ENCODE data around the gene THUMPD3. TPM values are rescaled to one million over a fixed set of nuclear protein-coding genes. Genes with fewer than 3 reads are reported as not detected.

THUMPD3 gene
- total and polyA plus RNA-seq, 9 of the 15 experiments (the other 6 are each of a cell fraction or from before 2014, with no cell fraction given) = 58.3 to 132 (median 113) TPM

DNA sequence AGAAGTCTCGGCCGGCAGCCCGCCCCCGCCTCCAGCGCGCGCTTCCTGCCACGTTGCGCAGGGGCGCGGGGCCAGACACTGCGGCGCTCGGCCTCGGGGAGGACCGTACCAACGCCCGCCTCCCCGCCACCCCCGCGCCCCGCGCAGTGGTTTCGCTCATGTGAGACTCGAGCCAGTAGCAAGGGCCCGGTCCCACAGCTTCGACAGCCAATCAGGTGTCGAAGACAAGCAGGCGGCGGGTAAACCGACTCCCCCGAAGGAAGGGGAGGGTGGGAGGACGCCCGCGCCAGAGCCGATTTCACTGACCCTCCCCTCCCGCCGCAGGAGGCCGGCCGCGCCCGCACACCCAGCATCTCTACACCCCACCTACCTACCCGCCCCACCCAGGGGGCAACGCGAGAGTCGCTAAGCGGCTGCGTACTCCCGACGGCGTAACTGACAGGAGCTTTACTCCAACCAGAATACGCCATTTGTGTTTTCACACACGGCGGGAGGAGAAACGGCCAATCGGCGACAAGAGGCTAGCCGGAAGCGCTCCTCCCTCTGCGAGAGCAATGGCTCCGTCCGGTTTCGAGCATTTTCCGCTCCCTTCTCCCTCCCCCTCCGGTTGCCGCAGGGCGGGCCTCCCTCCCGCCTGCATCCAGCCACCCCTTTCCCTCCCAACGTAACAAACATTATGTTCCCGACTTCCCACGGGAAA, 33.9 kb downstream of the THUMPD3 start (continued):
- peak; percentile 90 for TF ChIP-seq ETV1 (tag; conservative IDR thresholded peaks at IDR 0.05; ENCODE audit: low read depth)
- TF ChIP-seq, protein P1, sequence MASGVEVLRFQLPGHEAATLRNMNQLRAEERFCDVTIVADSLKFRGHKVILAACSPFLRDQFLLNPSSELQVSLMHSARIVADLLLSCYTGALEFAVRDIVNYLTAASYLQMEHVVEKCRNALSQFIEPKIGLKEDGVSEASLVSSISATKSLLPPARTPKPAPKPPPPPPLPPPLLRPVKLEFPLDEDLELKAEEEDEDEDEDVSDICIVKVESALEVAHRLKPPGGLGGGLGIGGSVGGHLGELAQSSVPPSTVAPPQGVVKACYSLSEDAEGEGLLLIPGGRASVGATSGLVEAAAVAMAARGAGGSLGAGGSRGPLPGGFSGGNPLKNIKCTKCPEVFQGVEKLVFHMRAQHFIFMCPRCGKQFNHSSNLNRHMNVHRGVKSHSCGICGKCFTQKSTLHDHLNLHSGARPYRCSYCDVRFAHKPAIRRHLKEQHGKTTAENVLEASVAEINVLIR (CRISPR knock-in tag; IDR thresholded peaks at IDR 0.05) = peak; percentile 74
- TF ChIP-seq, protein P2, sequence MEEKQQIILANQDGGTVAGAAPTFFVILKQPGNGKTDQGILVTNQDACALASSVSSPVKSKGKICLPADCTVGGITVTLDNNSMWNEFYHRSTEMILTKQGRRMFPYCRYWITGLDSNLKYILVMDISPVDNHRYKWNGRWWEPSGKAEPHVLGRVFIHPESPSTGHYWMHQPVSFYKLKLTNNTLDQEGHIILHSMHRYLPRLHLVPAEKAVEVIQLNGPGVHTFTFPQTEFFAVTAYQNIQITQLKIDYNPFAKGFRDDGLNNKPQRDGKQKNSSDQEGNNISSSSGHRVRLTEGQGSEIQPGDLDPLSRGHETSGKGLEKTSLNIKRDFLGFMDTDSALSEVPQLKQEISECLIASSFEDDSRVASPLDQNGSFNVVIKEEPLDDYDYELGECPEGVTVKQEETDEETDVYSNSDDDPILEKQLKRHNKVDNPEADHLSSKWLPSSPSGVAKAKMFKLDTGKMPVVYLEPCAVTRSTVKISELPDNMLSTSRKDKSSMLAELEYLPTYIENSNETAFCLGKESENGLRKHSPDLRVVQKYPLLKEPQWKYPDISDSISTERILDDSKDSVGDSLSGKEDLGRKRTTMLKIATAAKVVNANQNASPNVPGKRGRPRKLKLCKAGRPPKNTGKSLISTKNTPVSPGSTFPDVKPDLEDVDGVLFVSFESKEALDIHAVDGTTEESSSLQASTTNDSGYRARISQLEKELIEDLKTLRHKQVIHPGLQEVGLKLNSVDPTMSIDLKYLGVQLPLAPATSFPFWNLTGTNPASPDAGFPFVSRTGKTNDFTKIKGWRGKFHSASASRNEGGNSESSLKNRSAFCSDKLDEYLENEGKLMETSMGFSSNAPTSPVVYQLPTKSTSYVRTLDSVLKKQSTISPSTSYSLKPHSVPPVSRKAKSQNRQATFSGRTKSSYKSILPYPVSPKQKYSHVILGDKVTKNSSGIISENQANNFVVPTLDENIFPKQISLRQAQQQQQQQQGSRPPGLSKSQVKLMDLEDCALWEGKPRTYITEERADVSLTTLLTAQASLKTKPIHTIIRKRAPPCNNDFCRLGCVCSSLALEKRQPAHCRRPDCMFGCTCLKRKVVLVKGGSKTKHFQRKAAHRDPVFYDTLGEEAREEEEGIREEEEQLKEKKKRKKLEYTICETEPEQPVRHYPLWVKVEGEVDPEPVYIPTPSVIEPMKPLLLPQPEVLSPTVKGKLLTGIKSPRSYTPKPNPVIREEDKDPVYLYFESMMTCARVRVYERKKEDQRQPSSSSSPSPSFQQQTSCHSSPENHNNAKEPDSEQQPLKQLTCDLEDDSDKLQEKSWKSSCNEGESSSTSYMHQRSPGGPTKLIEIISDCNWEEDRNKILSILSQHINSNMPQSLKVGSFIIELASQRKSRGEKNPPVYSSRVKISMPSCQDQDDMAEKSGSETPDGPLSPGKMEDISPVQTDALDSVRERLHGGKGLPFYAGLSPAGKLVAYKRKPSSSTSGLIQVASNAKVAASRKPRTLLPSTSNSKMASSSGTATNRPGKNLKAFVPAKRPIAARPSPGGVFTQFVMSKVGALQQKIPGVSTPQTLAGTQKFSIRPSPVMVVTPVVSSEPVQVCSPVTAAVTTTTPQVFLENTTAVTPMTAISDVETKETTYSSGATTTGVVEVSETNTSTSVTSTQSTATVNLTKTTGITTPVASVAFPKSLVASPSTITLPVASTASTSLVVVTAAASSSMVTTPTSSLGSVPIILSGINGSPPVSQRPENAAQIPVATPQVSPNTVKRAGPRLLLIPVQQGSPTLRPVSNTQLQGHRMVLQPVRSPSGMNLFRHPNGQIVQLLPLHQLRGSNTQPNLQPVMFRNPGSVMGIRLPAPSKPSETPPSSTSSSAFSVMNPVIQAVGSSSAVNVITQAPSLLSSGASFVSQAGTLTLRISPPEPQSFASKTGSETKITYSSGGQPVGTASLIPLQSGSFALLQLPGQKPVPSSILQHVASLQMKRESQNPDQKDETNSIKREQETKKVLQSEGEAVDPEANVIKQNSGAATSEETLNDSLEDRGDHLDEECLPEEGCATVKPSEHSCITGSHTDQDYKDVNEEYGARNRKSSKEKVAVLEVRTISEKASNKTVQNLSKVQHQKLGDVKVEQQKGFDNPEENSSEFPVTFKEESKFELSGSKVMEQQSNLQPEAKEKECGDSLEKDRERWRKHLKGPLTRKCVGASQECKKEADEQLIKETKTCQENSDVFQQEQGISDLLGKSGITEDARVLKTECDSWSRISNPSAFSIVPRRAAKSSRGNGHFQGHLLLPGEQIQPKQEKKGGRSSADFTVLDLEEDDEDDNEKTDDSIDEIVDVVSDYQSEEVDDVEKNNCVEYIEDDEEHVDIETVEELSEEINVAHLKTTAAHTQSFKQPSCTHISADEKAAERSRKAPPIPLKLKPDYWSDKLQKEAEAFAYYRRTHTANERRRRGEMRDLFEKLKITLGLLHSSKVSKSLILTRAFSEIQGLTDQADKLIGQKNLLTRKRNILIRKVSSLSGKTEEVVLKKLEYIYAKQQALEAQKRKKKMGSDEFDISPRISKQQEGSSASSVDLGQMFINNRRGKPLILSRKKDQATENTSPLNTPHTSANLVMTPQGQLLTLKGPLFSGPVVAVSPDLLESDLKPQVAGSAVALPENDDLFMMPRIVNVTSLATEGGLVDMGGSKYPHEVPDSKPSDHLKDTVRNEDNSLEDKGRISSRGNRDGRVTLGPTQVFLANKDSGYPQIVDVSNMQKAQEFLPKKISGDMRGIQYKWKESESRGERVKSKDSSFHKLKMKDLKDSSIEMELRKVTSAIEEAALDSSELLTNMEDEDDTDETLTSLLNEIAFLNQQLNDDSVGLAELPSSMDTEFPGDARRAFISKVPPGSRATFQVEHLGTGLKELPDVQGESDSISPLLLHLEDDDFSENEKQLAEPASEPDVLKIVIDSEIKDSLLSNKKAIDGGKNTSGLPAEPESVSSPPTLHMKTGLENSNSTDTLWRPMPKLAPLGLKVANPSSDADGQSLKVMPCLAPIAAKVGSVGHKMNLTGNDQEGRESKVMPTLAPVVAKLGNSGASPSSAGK (IDR thresholded peaks at IDR 0.05) = peak; percentile 99
- peak; percentile 78 for TF ChIP-seq NCOR1 (IDR thresholded peaks at IDR 0.05)
- 0 out of 2 replicates have a peak, but pooled peaks have one; percentile 70 for TF ChIP-seq GABPB2 (CRISPR knock-in tag; conservative IDR thresholded peaks at IDR 0.05)
- peak; percentile 97 for TF ChIP-seq OTX1 (CRISPR knock-in tag; IDR thresholded peaks at IDR 0.05)
- TF ChIP-seq, protein P3, sequence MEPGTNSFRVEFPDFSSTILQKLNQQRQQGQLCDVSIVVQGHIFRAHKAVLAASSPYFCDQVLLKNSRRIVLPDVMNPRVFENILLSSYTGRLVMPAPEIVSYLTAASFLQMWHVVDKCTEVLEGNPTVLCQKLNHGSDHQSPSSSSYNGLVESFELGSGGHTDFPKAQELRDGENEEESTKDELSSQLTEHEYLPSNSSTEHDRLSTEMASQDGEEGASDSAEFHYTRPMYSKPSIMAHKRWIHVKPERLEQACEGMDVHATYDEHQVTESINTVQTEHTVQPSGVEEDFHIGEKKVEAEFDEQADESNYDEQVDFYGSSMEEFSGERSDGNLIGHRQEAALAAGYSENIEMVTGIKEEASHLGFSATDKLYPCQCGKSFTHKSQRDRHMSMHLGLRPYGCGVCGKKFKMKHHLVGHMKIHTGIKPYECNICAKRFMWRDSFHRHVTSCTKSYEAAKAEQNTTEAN (CRISPR knock-in tag; IDR thresholded peaks at IDR 0.05) = 0 out of 2 replicates have a peak, but pooled peaks have one; percentile 84
- TF ChIP-seq, protein P4, sequence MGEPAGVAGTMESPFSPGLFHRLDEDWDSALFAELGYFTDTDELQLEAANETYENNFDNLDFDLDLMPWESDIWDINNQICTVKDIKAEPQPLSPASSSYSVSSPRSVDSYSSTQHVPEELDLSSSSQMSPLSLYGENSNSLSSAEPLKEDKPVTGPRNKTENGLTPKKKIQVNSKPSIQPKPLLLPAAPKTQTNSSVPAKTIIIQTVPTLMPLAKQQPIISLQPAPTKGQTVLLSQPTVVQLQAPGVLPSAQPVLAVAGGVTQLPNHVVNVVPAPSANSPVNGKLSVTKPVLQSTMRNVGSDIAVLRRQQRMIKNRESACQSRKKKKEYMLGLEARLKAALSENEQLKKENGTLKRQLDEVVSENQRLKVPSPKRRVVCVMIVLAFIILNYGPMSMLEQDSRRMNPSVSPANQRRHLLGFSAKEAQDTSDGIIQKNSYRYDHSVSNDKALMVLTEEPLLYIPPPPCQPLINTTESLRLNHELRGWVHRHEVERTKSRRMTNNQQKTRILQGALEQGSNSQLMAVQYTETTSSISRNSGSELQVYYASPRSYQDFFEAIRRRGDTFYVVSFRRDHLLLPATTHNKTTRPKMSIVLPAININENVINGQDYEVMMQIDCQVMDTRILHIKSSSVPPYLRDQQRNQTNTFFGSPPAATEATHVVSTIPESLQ (CRISPR knock-in tag; IDR thresholded peaks at IDR 0.05) = peak; percentile 89
- TF ChIP-seq SRF (CRISPR knock-in tag; IDR thresholded peaks at IDR 0.05) = peak in 1 of 2 experiments; percentile 78; a peak in 1 of 4 replicates
- no peak; the same call in 1 of the 2 replicates for TF ChIP-seq LARP7 (IDR thresholded peaks at IDR 0.05)
- TF ChIP-seq ZNF583 (CRISPR knock-in tag; IDR thresholded peaks at IDR 0.05) = peak; percentile 73; the same call in 1 of the 2 replicates
